ENCODE data around the gene HOXD10.

DNA sequence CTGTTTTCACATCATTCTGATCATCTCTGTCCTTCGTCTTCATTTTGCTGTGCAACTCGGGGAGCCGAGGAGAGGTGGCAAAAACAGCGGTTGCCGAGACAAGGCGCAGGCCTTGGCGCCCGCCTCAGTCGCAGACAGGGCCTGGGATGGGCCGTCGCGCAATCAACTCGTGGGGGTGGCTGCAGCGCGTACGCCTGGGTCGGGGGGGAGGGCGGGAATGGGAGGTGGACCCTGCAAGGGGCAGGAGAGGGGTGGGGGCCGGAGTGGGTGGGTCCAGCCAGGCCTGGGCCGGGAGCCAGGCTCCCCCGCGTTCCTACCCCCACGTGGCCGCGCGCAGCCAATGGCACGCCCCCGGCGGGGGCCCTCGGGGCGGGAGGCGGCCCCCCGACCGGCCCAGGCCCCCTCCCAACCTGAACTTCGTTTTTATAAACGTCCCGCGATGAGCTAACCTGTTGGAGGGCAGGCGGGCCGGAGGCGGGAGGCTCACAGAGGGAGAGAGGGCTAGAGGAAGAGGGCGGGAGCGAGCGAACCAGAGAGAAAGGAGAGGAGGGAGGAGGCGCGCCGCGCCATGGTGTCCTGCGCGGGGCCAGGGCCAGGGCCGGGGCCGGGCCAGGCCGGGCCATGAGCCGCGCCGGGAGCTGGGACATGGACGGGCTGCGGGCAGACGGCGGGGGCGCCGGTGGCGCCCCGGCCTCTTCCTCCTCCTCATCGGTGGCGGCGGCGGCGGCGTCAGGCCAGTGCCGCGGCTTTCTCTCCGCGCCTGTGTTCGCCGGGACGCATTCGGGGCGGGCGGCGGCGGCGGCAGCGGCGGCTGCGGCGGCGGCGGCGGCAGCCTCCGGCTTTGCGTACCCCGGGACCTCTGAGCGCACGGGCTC is 24.1 kb upstream of the HOXD10 start, which contains the start of gene HOXD13:
- no peak for TF ChIP-seq EZH2 (IDR thresholded peaks at IDR 0.05; ENCODE audit: borderline replicate concordance, low read length)
- no peak for TF ChIP-seq CTCF (conservative IDR thresholded peaks at IDR 0.05 in 1 of 2, IDR thresholded peaks at IDR 0.05 in 1 of 2; ENCODE audit: extremely low read depth in 1 of 2, insufficient read depth in 1 of 2, low read depth in 1 of 2, low read length in 2 of 2)

Data from mammary epithelial cell (primary cell).